Fibroblast of lung (primary cell): ENCODE data around the gene SCUBE3. TPM values are rescaled to one million over a fixed set of nuclear protein-coding genes. Genes with fewer than 3 reads are reported as not detected.

Experiments used
- DNase-seq, 2 donors: peaks; one replicate each; pipeline versions ENCODE4 v3.0.0 to v3.0.0-alpha.2; 2010; ENCODE audit warnings: low read depth in 2 of 2
- H2AFZ ChIP-seq: 2 replicates; pipeline ENCODE4 v1.5.1; 2012; ENCODE audit warnings: low read length, control low read depth, inconsistent platforms
- H3K27ac ChIP-seq: 2 replicates; pipeline ENCODE4 v1.5.1; 2011; ENCODE audit warnings: low read length, control low read depth; ENCODE audit not compliant: insufficient read depth
- H3K27me3 ChIP-seq: 2 replicates; pipeline ENCODE4 v1.5.1; 2011; ENCODE audit warnings: mild to moderate bottlenecking, low read length; ENCODE audit not compliant: control insufficient read depth, insufficient read depth
- H3K36me3 ChIP-seq: 2 replicates; pipeline ENCODE4 v1.5.1; 2011; ENCODE audit warnings: low read length; ENCODE audit not compliant: control insufficient read depth, insufficient read depth
- H3K4me1 ChIP-seq: 2 replicates; pipeline ENCODE4 v1.5.1; 2011; ENCODE audit warnings: low read length; ENCODE audit not compliant: control insufficient read depth, insufficient read depth; ENCODE audit errors: extremely low read depth
- H3K4me2 ChIP-seq: 2 replicates; pipeline ENCODE4 v1.5.1; 2011; ENCODE audit warnings: low read length, control low read depth; ENCODE audit not compliant: insufficient read depth; ENCODE audit errors: extremely low read depth
- H3K4me3 ChIP-seq, 4 experiments: fragments of 200-600 bp in 1 of 4; sonication (generic) in 1 of 4; replicated peaks in 1 of 4; 2 replicates each; pipeline ENCODE4 v1.5.1; 2011 to 2016; ENCODE audit warnings: low read length in 4 of 4, low read depth in 3 of 4, mild to moderate bottlenecking in 3 of 4, control low read depth in 2 of 4, inconsistent platforms in 1 of 4, mixed read lengths in 1 of 4; ENCODE audit not compliant: insufficient read depth in 1 of 4; ENCODE audit errors: control extremely low read depth in 1 of 4
- H3K79me2 ChIP-seq: 2 replicates; pipeline ENCODE4 v1.5.1; 2012; ENCODE audit warnings: mild to moderate bottlenecking, low read length, inconsistent platforms; ENCODE audit not compliant: control insufficient read depth, insufficient read depth
- H3K9ac ChIP-seq: 2 replicates; pipeline ENCODE4 v1.5.1; 2011; ENCODE audit warnings: mild to moderate bottlenecking, low read length, control low read depth; ENCODE audit not compliant: insufficient read depth
- H3K9me3 ChIP-seq: 2 replicates; pipeline ENCODE4 v1.5.1; 2012; ENCODE audit warnings: low read depth, low read length; ENCODE audit not compliant: control insufficient read depth, insufficient read depth
- H4K20me1 ChIP-seq: 2 replicates; pipeline ENCODE4 v1.5.1; 2011; ENCODE audit warnings: low read length; ENCODE audit not compliant: control insufficient read depth, insufficient read depth; ENCODE audit errors: extremely low read depth
- EZH2 ChIP-seq: IDR thresholded peaks from 2 replicates; pipeline ENCODE4 v1.5.1; 2012; ENCODE audit warnings: low read length, control low read depth, mild to moderate bottlenecking; ENCODE audit errors: missing control alignments
- polyA plus RNA-seq, 2 donors: library from polyadenylated mRNA; depleted of rRNA in 1 of 2; stranded (reverse) in 1 of 2; unstranded in 1 of 2; fragments of >200 nt; gene quantifications; 2 replicates each; pipeline ENCODE4 v1.2.1, GENCODE V29; 2011 to 2012; ENCODE audit warnings: missing spikeins in 1 of 2
- total RNA-seq: library from RNA; depleted of rRNA; stranded (reverse); fragments of >200 nt; gene quantifications from 2 replicates; pipeline ENCODE4 v1.2.1, GENCODE V29; 2014
- TF ChIP-seq, protein P1 (sequence below), 2 donors: IDR thresholded peaks in 1 of 2; conservative IDR thresholded peaks in 1 of 2; 1 replicate in 1 of 2; 2 replicates in 1 of 2; pipeline ENCODE4 v1.5.1; 2011 to 2012; ENCODE audit warnings: low read length in 2 of 2, control low read depth in 1 of 2, inconsistent platforms in 1 of 2, low read depth in 1 of 2, mild to moderate bottlenecking in 1 of 2

SCUBE3 gene
- total and polyA plus RNA-seq, 2 donors (not counting 1 experiment from before 2014, with no cell fraction given) = under 0.01 to 1.2 TPM

DNA sequence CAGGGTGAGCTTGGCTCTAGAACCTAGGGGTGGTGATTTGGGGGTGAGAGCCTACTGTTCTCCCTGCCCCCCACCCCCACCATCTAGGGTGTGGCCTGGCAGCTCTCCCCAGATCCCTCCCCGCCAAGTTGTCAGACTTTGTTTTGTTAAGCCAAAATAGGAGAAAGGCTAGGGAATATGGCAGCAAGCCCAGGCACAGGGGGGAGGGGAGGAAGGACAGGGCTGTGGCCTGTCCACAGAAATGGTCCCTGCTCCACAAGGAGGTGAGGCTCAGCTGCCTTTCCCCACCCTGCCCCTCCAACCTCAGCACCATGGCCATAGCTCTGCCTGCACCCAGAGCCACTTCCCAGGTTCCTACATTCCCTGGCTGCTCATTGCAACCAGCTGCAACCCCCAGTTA, 17.2 kb downstream of the SCUBE3 start:
- Histone ChIP-seq H3K4me2 (no peak overlapping the region), H3K4me1 (no peaks in the 10 kb centered on the region), H2AFZ (no peak overlapping the region), H3K9me3 (no peaks in the 10 kb centered on the region), H3K27ac (no peak overlapping the region), H3K4me3 (no peak overlapping the region), H3K79me2 (no peaks in the 10 kb centered on the region), H4K20me1 (no peaks in the 10 kb centered on the region), H3K36me3 (no peaks in the 10 kb centered on the region), H3K9ac (no peak overlapping the region), H3K27me3 (no peaks in the 10 kb centered on the region)
- peak in 1 of 2 donors; percentile 37 for DNase-seq
- no peak for TF ChIP-seq EZH2
- TF ChIP-seq, protein P1, sequence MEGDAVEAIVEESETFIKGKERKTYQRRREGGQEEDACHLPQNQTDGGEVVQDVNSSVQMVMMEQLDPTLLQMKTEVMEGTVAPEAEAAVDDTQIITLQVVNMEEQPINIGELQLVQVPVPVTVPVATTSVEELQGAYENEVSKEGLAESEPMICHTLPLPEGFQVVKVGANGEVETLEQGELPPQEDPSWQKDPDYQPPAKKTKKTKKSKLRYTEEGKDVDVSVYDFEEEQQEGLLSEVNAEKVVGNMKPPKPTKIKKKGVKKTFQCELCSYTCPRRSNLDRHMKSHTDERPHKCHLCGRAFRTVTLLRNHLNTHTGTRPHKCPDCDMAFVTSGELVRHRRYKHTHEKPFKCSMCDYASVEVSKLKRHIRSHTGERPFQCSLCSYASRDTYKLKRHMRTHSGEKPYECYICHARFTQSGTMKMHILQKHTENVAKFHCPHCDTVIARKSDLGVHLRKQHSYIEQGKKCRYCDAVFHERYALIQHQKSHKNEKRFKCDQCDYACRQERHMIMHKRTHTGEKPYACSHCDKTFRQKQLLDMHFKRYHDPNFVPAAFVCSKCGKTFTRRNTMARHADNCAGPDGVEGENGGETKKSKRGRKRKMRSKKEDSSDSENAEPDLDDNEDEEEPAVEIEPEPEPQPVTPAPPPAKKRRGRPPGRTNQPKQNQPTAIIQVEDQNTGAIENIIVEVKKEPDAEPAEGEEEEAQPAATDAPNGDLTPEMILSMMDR (conservative IDR thresholded peaks at IDR 0.05 in 1 of 2, IDR thresholded peaks at IDR 0.05 in 1 of 2; ENCODE audit: low read depth in 1 of 2, low read length in 2 of 2) = no peak

DNA sequence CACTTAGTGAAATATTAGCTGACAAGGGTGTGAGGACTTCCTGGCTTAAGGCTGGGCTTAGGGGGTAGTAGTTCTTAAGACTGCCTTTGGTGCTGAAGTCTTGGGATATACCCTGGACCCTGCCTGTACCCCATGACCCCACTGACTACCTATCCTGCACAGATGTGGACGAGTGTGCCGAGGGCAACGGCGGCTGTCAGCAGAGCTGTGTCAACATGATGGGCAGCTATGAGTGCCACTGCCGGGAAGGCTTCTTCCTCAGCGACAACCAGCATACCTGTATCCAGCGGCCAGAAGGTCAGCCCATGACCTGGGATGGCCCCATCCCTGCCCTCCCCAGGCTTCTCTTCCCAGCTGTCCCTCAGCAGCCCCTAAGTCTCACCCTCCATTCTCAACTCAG, 17.8 kb downstream of the SCUBE3 start:
- Histone ChIP-seq H3K9me3 (no peaks in the 10 kb centered on the region), H3K27me3 (no peaks in the 10 kb centered on the region), H3K4me3 (no peak overlapping the region), H2AFZ (no peak overlapping the region), H3K79me2 (no peaks in the 10 kb centered on the region), H3K4me1 (no peaks in the 10 kb centered on the region), H3K4me2 (no peak overlapping the region), H3K27ac (no peak overlapping the region), H3K9ac (no peak overlapping the region), H4K20me1 (no peaks in the 10 kb centered on the region), H3K36me3 (no peaks in the 10 kb centered on the region)
- DNase-seq = no peak
- TF ChIP-seq, protein P1 (conservative IDR thresholded peaks at IDR 0.05 in 1 of 2, IDR thresholded peaks at IDR 0.05 in 1 of 2; ENCODE audit: low read depth in 1 of 2, low read length in 2 of 2) = no peak
- TF ChIP-seq EZH2 = no peak

DNA sequence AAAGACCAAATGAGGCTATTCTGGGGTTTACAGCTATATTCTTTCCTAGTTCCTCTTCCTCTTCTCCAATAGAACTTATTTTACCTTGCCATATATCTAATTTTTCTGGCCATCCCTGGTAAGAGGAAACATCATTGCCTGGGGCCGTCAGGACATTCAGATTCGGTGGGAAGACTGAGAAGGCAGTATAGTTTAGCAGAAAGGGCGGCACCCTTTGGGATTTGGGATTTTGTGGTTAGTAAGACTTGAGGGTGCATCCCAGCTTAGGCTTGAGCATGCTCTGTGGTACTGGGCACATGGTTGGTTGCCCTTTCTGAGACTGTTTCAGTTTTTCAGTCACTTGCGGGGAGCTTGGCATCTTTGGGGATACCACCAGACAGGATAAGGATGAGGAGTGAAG, 21.1 kb downstream of the SCUBE3 start:
- Histone ChIP-seq H3K36me3 (no peaks in the 10 kb centered on the region), H3K79me2 (no peaks in the 10 kb centered on the region), H2AFZ (no peak overlapping the region), H4K20me1 (no peaks in the 10 kb centered on the region), H3K27me3 (no peaks in the 10 kb centered on the region), H3K9ac (no peak overlapping the region), H3K9me3 (no peaks in the 10 kb centered on the region), H3K4me3 (no peak overlapping the region), H3K4me1 (no peaks in the 10 kb centered on the region), H3K27ac (no peak overlapping the region), H3K4me2 (no peak overlapping the region)
- TF ChIP-seq, protein P1 (conservative IDR thresholded peaks at IDR 0.05 in 1 of 2, IDR thresholded peaks at IDR 0.05 in 1 of 2; ENCODE audit: low read depth in 1 of 2, low read length in 2 of 2) = no peak
- no peak for TF ChIP-seq EZH2
- DNase-seq = no peak
